OCI-LY3 (cell line): ENCODE results near the gene MAD2L1BP.
"Not testable (repeated sequence)": the region's sequence is repeated elsewhere in the genome, so short reads cannot be mapped to it uniquely, and the experiment has no call there.

ENCODE experiments used
- H2AFZ ChIP-seq: fragments of 200-600, 300-600 bp; shearing (Covaris generic); 2 replicates; pipeline ENCODE4 v1.6.0; 2014; ENCODE audit warnings: antibody characterized with exemption, low read depth, low read length
- H3K27ac ChIP-seq: fragments of 200-600, 300-600 bp; sonication (generic); 2 replicates; pipeline ENCODE4 v1.5.1; 2014; ENCODE audit warnings: mild to moderate bottlenecking, low read length, moderate library complexity, mixed read lengths
- H3K27me3 ChIP-seq: fragments of 200-600, 300-600 bp; sonication (generic); 2 replicates; pipeline ENCODE4 v1.6.1; 2014; ENCODE audit warnings: low read depth, low read length, mixed read lengths
- H3K36me3 ChIP-seq: fragments of 200-600, 300-600 bp; sonication (generic); replicated peaks from 2 replicates; pipeline ENCODE3; 2014; ENCODE audit warnings: low read depth, low read length, mixed read lengths
- H3K4me1 ChIP-seq: fragments of 300-600, 200-600 bp; sonication (generic); 2 replicates; pipeline ENCODE4 v1.6.1; 2014; ENCODE audit warnings: low read length, mixed read lengths
- H3K4me2 ChIP-seq: fragments of 200-600, 300-600 bp; sonication (generic); 2 replicates; pipeline ENCODE4 v1.6.1; 2014; ENCODE audit warnings: low read length, mixed read lengths
- H3K4me3 ChIP-seq: fragments of 300-600, 200-600 bp; sonication (generic); 2 replicates; pipeline ENCODE4 v1.5.1; 2014; ENCODE audit warnings: antibody characterized with exemption, mild to moderate bottlenecking, low read length, moderate library complexity
- H3K79me2 ChIP-seq: fragments of 300-600, 200-600 bp; shearing (Covaris generic); 2 replicates; pipeline ENCODE4 v1.6.1; 2014; ENCODE audit warnings: mild to moderate bottlenecking, low read length, mixed read lengths
- H3K9ac ChIP-seq: fragments of 300-600, 200-600 bp; shearing (Covaris generic); 2 replicates; pipeline ENCODE4 v1.6.0; 2014; ENCODE audit warnings: mild to moderate bottlenecking, low read length, moderate library complexity
- H3K9me3 ChIP-seq: fragments of 200-600, 300-600 bp; shearing (Covaris generic); 2 replicates; pipeline ENCODE4 v1.6.1; 2014; ENCODE audit warnings: low read length, mixed read lengths; ENCODE audit not compliant: insufficient read depth
- H4K20me1 ChIP-seq: fragments of 200-600, 300-600 bp; sonication (generic); 2 replicates; pipeline ENCODE4 v1.6.1; 2016; ENCODE audit warnings: low read length, mixed read lengths; ENCODE audit not compliant: insufficient read depth
- CTCF ChIP-seq: fragments of 200-600, 300-600 bp; sonication (generic); IDR thresholded peaks from 2 replicates; pipeline ENCODE4 v1.5.1; 2014; ENCODE audit warnings: antibody characterized with exemption, low read length, low read depth
- EZH2phosphoT487 ChIP-seq: fragments of 200-600 bp; shearing (Covaris generic); IDR thresholded peaks from 2 replicates; pipeline ENCODE4 v1.6.1; 2018; ENCODE audit warnings: antibody characterized with exemption, mixed run types, low read depth

The MAD2L1BP gene

GRCh38 chr6:43658161-43658560 is 22.5 kb downstream of the MAD2L1BP start:
- Histone ChIP-seq H3K4me2 (no peak overlapping the region), H2AFZ (no peak overlapping the region), H3K9ac (no peak overlapping the region), H4K20me1 (no peaks in the 10 kb centered on the region), H3K4me3 (no peak overlapping the region), H3K4me1 (peaks cover 6% of the 10 kb centered on the region), H3K79me2 (no peaks in the 10 kb centered on the region), H3K27ac (no peak overlapping the region), H3K36me3 (peaks cover 4% of the 10 kb centered on the region), H3K9me3 (no peaks in the 10 kb centered on the region), H3K27me3 (no peaks in the 10 kb centered on the region)
- no peak for TF ChIP-seq CTCF
- no peak for TF ChIP-seq EZH2phosphoT487

GRCh38 chr6:43662948-43663347 is 27.3 kb downstream of the MAD2L1BP start:
- not testable (repeated sequence) for H3K9ac ChIP-seq, H3K79me2 ChIP-seq, H3K4me3 ChIP-seq, H3K27me3 ChIP-seq, H3K36me3 ChIP-seq, H4K20me1 ChIP-seq, H3K4me2 ChIP-seq, H3K27ac ChIP-seq, H2AFZ ChIP-seq, H3K9me3 ChIP-seq
- H3K4me1 ChIP-seq: peaks cover 16% of the 10 kb centered on the region

GRCh38 chr6:43665376-43665775 is 29.7 kb downstream of the MAD2L1BP start:
- Histone ChIP-seq H3K9me3 (no peaks in the 10 kb centered on the region), H4K20me1 (no peaks in the 10 kb centered on the region), H3K36me3 (peaks cover 4% of the 10 kb centered on the region), H3K27me3 (no peaks in the 10 kb centered on the region), H3K27ac (no peak overlapping the region), H2AFZ (no peak overlapping the region), H3K9ac (no peak overlapping the region), H3K79me2 (no peaks in the 10 kb centered on the region), H3K4me2 (no peak overlapping the region), H3K4me1 (peaks cover 37% of the 10 kb centered on the region), H3K4me3 (no peak overlapping the region)
- TF ChIP-seq CTCF (no peak), EZH2phosphoT487 (no peak)

GRCh38 chr6:43666196-43666920 is 30.7 kb downstream of the MAD2L1BP start:
- Histone ChIP-seq H3K27me3 (no peaks in the 10 kb centered on the region), H3K4me1 (peaks cover 37% of the 10 kb centered on the region), H2AFZ (no peak overlapping the region), H3K4me3 (no peak overlapping the region), H3K9me3 (no peaks in the 10 kb centered on the region), H3K79me2 (no peaks in the 10 kb centered on the region), H3K27ac (no peak overlapping the region), H3K9ac (no peak overlapping the region), H4K20me1 (no peaks in the 10 kb centered on the region), H3K4me2 (no peak overlapping the region), H3K36me3 (peaks cover 5% of the 10 kb centered on the region)
- TF ChIP-seq CTCF (no peak), EZH2phosphoT487 (no peak)
